ENCODE data around the gene GRK7. TPM values are rescaled to one million over a fixed set of nuclear protein-coding genes. Genes with fewer than 3 reads are reported as not detected.

GRK7 gene
- total RNA-seq, 1 experiment from 2014 or later, result not detected

GRCh38 chr3:141811348-141811747 is 48.1 kb downstream of the GRK7 start:
- WGBS (ENCODE audit: extremely low coverage, insufficient read length, low lambda C conversion rate), result 100% methylated on average over 3 of the region's 3 CpGs

More at GRCh38 chr3:141811348-141811747, 48.1 kb downstream of the GRK7 start:
- no peaks in the 10 kb centered on the region for H3K9me3 ChIP-seq (ENCODE audit: control insufficient read depth, low read depth, low read length)
- peaks cover 2 to 3% of the 10 kb centered on the region in 2 experiments; a peak in 1 of 4 replicates for H3K4me1 Mint-ChIP-seq
- H3K9me3 Mint-ChIP-seq, result peaks cover 6 to 7% of the 10 kb centered on the region in 2 experiments
- H3K36me3 Mint-ChIP-seq (ENCODE audit: insufficient read depth in 1 of 3, low read depth in 3 of 3), result peaks cover 0 to 7% (median 2%) of the 10 kb centered on the region in 3 experiments; a peak in 2 of 7 replicates
- TF ChIP-seq CTCF (conservative IDR thresholded peaks at IDR 0.05), result no peak
- H4K91ac ChIP-seq (ENCODE audit: insufficient read length, low read depth, low read length), result no peak overlapping the region
- H3K27me3 ChIP-seq (ENCODE audit: insufficient read depth, low read length), result no peaks in the 10 kb centered on the region
- no peaks in the 10 kb centered on the region; the same call in 1 of the 2 replicates for H3K27me3 Mint-ChIP-seq (ENCODE audit: low read depth)
- H2BK5ac ChIP-seq (ENCODE audit: insufficient read length, low read length), result no peak overlapping the region
- H3K79me2 ChIP-seq (ENCODE audit: insufficient read depth, low read length), result no peaks in the 10 kb centered on the region
- no peak overlapping the region for H3K27ac ChIP-seq (ENCODE audit: insufficient read length, low read depth, low read length)
- H3K4me1 ChIP-seq (ENCODE audit: insufficient read depth, low read length), result no peaks in the 10 kb centered on the region
- no peak overlapping the region for H3K4ac ChIP-seq (ENCODE audit: low read depth, low read length)
- no peak overlapping the region for H3K18ac ChIP-seq (ENCODE audit: insufficient read length, low read depth, low read length)
- no peak overlapping the region for H4K5ac ChIP-seq (ENCODE audit: insufficient read length, low read depth, low read length)
- DNase-seq, result no peak
- H2BK12ac ChIP-seq (ENCODE audit: insufficient read length, low read depth, low read length), result no peak overlapping the region
- no peak overlapping the region for H2BK15ac ChIP-seq (ENCODE audit: low read depth, low read length)
- no peak overlapping the region for H4K8ac ChIP-seq (replicated peaks; ENCODE audit: insufficient read length, low read depth, low read length)
- H3K56ac ChIP-seq (ENCODE audit: insufficient read length, low read depth, low read length), result no peak overlapping the region
- H2AFZ ChIP-seq (ENCODE audit: low read length), result no peak overlapping the region
- H3K4me3 Mint-ChIP-seq, result no peak overlapping the region
- no peak overlapping the region for H2AK5ac ChIP-seq (ENCODE audit: insufficient read length, low read length)
- H3T11ph ChIP-seq (ENCODE audit: low read length), result no peak overlapping the region
- H3K4me2 ChIP-seq (ENCODE audit: insufficient read depth, insufficient read length, low read length), result no peak overlapping the region
- H3K27ac Mint-ChIP-seq, result no peak overlapping the region
- no peaks in the 10 kb centered on the region for H3K23me2 ChIP-seq (ENCODE audit: insufficient read length, low read depth, low read length, poor library complexity, severe bottlenecking)
- no peak overlapping the region for H2BK120ac ChIP-seq (ENCODE audit: low read depth, low read length, poor library complexity, severe bottlenecking)
- H2BK20ac ChIP-seq (ENCODE audit: low read depth, low read length, poor library complexity, severe bottlenecking), result no peak overlapping the region
- H3K79me1 ChIP-seq (ENCODE audit: insufficient read depth, low read depth, low read length, poor library complexity, severe bottlenecking), result no peaks in the 10 kb centered on the region
- no peaks in the 10 kb centered on the region for H4K20me1 ChIP-seq (ENCODE audit: control insufficient read depth, insufficient read depth, insufficient read length)
- no peak overlapping the region for H3K9ac ChIP-seq (ENCODE audit: extremely low read depth, insufficient read length, low read length)
- H3K14ac ChIP-seq (ENCODE audit: insufficient read depth, low read length), result no peak overlapping the region
- H3K23ac ChIP-seq (ENCODE audit: insufficient read length, low read depth, low read length), result no peak overlapping the region
